Germinal center (tissue), 1 donor: ENCODE results near the gene MRPS16.
"Not testable (repeated sequence)": the region's sequence is repeated elsewhere in the genome, so short reads cannot be mapped to it uniquely, and the experiment has no call there.

ENCODE experiments used
- DNase-seq: peaks from one replicate; pipeline ENCODE4 v3.0.0; 2012; ENCODE audit warnings: mixed read lengths, low spot score

MRPS16 gene

DNA sequence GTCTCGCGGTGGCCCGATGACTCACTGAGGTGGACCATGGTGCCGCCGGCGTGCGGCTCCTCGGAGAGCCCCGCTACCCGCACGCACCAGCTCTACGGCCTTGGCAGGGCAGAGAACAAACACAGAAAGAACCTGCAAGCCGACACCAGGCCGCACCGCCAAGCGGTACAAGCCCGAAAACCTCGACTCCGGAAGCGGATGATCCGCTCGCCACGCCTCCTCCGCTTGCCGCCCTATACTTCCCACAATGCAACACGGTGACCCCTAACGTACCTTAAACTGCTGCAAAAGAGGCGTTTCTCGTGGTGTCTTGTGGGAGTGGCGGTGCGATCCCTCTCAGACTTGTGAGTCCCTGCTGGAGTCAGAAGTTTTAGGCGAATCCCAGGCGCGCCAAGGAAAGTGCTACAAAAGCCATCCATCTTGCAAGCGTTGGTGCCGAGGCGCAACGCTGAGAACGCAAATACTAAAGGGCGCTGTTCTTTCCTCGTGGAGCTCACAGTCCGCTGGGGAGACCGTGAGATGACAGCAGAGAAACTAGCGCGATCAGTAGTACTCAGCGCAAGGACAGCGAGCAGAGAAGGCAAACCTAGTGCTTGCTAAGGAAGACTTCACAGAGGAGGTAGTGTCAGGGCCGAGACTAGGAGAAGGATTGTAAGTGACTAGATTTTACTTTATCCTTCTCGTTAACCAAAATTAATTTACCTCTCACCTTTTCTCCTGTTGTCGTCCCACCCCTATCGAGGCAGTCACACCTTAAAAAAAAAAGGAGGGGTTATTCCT is at the start of gene MRPS16:
TSS of gene MRPS16 (minus strand) at position 200 of the 780 bp plus-strand sequence. CDS start at position 38, 162 bp downstream.
- DNase-seq = peak; percentile 92

DNA sequence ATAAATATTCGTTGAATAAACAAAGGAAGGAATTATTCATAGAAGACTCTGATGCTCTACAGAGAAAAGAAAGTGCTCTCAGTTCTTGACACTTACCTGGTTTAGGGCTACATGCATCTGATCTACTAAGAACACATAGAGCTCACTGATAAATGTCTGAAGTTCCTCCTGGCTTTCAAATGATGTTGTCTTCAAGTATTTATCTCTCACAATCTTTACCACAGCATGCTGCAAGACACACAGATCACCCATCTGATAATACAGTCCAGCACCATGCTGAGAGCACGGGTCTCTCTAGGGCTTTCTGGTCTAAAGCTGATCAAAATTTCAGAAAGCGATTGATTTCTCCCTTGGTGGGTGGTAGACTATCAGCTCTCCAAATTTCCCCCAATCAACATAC is 44.5 kb upstream of the MRPS16 start:
- DNase-seq = no peak

DNA sequence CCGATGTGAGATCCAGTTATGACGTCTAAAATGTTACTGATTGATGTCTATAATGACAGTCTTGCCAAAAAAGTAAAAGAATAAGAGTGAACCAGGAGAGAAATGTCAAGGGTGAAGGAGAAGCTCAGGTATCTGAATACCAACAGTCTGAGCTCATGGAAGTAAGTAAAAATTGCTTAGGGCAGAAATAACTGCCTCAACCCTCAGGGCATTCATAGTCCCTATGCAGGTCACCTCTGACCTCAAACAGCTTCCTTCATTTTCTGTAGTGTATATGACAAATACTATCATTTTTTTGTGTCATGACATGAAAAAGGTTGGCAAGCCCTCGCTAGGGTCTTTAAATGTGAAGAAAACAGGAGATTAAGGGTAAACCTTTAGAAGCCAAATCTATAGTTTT is 41.0 kb upstream of the MRPS16 start:
- no peak for DNase-seq

DNA sequence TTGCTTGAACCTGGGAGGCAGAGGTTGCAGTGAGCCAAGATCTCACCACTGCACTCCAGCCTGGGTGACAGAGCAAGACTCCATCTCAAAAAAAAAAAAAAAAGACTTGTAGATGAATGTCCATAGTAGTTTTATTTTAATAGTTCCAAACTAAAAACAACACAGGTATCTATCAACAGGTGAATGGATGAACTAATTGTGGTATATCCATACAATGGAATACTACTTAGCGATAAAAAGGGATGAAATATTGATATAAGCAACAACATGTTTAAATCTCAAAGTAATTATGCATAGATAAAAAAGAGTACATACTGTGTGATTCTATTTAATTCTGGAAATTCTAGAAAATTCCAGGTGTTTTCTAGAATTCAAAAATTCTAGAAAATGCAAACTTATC is 37.5 kb upstream of the MRPS16 start:
- DNase-seq = no peak

DNA sequence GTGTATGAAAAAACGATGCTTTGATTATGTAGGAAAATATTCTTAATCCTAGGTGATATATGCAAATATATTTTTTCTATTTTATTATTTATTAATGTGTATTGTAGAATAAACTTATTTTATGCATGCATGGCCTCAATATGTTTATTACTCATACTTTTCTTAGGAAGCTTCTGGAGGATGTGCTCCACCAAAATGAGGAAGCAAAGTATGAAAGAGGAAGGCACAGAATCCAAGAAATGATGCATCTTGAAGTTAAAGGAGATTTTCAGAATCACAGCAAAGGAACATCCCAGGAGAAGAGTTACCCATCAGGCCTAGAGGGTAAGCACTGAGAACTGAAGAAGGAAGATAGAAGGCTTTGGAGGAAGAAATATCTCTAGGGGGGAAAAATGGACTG is 35.0 kb upstream of the MRPS16 start:
- DNase-seq = no peak

DNA sequence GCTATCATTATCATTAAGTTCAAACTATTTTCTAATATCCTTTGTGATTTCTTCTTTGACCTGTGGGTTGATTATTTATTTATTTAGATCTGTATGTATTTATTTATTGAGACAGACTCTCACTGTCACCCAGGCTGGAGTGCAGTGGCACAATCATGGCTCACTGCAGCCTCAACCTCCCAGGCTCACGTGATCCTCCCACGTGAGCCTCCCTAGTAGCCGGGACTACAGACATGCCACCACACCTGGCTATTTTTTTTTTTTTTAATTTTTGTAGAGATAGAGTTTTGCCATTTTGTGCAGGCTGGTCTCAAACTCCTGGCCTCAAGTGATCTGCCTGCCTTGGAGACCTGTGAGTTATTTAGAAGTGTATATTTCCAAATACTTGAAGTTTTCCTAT is 28.7 kb upstream of the MRPS16 start:
- DNase-seq = no peak

DNA sequence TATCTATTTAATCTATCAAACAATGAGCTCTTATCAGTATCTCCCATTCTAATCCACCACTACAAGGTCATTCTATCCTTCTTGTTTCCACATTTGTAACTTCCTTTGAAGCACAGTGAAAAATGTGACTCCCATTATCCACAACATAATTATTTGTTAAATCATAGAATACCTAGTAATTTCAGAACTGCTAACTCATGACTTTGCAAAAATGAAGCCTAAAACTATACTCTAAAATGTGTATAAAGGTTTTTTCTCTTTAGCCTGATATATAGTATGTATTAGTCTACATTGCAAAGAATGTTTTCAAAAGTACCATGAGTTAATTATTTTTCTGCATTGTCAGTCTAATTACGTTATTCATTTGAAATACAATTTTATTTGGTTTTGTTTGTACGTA is 12.0 kb upstream of the MRPS16 start:
- DNase-seq = no peak

DNA sequence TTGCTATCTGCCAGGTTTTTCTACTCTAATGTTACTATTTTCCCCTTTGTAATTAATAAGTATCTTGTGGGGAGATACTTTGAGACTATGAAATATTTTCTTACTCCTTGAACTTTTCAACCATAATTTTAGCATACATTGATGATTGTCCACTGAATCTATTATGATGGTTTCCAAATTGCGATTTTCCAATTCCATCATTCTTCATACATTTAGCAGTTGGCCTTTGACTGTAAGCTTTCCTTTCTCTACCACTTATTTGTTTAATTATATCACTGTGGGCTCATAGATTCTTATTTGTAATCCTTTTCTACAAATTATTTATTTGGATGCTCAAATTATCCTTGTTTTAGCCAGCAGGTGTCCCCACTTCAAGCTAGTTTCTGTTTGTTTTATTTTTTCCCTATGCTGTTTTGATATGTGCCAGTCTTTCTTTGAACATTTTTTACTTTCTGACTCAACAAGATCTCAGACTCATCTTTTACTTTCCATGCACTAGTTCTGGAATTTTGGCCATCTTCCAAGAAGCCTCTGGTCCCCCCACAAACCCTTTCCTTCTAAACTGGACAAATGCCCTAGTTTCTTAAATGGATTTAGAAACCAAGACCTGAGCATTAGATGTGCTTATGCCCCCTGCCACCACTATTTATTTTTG is 11.4 kb upstream of the MRPS16 start:
- DNase-seq = peak; percentile 14

DNA sequence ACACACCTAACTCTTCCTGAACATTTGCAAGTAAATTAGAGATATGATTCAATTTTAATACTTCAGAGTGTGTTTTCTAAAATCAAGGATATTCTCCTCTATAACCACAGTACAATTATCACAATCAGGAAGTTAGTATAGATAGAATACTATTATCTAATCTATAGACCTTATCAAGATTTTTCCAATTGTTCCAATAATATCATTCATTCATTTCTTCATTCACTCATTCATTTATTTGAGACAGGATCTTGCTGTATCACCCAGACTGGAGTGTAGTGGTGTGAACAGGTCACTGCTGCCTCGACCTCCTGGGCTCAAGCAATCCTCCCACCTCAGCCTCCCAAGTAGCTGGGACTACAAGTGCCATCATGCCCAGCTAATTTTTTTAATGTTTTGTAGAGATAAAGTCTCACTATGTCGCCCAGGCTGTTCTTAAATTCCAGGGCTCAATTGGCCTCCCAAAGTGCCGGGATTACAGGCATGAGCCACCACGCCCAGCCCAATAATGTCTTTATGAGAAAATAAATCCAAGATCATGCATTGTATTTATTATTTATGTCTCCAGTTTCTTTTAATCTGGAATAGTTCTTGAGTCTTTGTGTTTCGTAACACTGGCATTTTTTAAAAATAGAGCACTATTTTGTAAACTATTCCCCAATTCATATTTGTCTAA is 10.6 kb upstream of the MRPS16 start:
- no peak for DNase-seq

DNA sequence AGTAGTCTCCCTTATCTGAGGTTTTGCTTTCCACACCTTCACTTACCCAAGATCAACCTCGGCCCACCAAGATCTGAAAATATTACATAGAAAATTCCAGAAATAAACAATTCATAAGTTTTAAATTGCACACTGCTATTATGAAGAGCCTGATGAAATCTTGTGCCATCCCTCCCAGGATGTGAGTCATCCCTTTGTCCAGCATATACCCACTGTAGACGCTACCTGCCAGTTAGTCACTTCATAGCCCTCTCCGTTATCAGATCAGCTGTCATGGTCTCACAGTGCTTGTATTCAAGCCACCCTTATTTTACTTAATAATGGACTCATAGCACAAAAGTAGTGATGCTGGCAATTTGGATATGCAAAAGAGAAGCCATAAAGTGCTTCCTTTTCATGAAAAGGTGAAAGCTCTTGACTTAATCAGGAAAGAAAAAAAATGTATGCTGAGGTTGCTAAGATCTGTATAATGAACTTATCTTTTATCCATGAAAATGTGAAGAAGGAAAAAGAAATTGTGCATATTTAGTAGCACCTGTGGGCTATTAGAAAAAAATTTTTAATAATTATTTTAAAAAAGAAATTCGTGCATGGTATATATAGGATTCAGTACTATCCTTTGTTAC is 9.8 kb upstream of the MRPS16 start:
- no peak for DNase-seq

DNA sequence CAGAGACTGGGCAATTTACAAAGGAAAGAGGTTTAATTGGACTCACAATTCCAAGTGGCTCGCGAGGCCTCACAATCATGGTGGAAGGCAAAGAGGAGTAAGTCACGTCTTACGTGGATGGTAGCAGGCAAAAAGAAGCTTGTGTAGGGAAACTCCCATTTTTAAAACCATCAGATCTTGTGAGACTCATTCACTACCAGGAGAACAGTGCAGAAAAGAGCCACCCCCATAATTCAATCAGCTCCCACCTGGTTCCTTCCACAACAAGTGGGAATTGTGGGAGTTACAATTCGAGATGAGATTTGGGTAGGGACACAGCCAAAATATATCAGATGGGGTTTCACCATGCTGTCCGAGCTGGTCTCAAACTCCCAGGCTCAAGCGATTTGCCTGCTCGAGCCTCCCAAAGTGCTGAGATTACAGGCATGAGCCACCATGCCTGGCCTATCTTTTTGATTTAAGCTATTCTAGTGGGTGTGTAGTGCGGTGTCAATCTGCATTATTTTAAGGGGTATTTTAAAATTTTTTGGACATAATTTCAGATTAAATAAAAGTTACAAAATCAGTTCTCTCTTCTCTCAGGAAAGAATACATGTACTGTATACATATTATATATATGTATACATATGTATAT is 9.0 kb upstream of the MRPS16 start:
- DNase-seq = no peak

DNA sequence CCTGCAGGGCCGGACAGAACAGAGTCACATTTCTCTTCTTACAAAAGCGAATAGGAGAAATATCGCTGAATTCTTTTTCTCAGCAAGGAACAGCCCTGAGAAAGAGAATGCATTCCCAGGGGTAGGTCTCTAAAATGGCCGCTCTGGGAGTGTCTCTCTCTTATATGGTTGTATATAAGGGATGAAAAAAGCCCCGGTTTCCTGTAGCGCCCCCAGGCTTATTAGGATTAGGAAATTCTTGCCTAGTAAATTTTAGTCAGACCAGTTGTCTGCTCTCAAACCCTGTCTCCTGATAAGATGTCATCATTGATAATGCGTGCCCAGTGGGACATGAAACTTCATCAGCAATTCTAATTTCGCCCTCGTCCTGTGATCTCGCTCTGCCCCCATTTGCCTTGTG is 6.2 kb upstream of the MRPS16 start:
- DNase-seq = not testable (repeated sequence)

DNA sequence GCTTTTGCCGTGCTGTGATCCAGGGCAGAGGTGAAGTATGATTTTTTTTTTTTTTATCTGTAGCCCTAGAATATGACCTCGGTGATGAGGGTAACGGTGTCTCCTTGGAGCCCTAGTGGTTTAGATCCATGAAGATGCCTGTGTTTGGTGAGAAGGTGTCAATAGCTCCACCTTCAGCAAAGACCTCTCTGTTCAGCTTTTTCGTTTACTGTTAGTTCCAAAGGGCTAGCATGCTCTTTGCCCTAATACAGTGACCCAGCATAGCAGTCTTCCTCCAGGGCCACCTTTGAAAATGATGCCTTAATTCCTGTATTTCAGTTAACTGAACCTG is 746 bp upstream of the MRPS16 start:
- DNase-seq = no peak

DNA sequence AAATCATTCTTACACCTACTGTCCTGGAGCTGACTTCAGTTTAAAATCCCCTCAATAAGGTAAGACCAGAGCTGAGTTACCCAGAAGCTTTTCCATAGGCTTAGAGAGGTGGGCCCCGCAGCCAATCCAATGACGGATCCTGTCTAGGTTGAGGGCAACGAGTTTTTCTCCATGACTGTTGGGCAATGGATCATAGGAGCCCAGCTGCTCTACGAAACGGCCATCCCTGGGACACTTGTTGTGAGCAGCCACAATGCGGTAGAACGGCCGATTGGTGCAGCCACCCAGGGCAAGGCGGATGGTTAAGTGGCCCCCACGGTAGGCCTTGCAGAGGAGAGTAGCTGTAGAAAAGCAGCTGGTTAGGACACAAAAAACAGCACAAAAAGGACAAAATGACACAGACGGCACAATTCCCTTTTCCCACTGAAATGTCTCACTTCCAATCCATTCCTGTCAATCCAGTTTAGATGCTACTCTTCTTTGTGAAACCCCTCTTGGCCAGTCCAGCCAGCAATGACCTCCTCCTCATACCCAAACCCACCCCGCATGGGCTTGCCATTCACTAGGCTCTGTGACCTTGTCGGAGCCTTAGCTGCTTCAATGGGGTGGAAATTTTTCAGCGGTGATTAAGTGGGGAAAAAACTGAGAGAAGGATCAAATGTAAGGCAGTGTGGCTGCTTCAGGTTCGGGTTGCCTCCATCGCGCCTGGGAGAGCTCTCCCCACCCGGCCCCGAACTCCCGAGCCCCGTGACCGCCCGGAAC is 580 bp downstream of the MRPS16 start:
- DNase-seq = no peak

DNA sequence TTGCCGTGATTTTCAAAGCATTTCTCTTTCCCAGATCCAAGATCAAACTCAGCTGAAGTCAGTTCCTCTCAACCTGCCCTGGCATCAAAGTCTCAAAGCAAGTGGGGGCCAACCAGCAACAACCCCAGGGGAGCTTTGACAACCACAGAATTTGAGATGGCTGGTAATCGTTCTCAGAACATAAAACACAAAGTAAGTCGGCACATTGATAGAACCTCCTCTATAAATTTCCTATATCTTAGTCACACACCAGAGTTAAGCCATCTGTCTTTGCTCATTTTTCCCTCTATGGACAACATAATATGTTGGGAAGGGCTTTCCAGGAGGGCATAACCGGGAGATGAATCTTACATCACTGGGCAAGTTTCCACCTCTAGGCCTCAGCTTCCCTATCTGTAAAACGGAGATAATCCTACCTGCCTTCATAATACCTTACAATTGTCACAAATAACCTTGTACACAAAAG is 4.2 kb downstream of the MRPS16 start:
- DNase-seq = no peak

DNA sequence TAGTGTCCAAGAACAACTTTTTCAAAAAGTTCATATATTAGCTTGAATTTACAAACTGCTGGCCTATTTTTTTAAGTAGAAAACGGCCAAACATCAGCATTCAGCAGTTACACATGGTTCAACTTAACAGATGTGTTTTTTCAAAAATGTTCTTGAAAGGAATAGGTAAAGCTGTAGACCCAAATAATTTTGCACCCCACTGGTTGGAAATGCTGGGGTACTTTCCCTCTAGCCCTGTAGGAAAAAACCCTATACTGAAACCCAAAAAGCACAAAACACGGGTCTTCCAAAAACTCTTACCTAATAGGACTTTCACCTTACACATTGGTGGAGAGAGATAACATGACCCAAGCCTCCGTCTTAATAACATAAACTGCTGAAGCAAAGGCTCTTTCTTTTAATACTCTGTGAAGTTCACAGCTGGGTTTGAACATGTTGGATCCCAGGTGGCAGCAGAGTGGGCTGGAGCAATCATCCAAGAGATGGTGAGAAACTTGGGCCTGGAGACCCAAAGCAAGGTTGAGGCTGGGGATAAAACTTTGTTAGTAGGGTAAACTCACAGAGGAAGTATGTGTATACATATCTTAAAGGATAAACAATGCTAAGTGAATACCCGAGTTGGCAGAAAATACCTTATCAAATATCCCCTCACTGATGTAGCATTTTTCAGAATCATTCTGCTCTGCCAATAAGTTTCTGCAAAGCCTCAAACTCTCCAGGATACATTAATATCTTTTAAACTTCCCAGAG is 4.8 kb downstream of the MRPS16 start:
- DNase-seq = no peak

DNA sequence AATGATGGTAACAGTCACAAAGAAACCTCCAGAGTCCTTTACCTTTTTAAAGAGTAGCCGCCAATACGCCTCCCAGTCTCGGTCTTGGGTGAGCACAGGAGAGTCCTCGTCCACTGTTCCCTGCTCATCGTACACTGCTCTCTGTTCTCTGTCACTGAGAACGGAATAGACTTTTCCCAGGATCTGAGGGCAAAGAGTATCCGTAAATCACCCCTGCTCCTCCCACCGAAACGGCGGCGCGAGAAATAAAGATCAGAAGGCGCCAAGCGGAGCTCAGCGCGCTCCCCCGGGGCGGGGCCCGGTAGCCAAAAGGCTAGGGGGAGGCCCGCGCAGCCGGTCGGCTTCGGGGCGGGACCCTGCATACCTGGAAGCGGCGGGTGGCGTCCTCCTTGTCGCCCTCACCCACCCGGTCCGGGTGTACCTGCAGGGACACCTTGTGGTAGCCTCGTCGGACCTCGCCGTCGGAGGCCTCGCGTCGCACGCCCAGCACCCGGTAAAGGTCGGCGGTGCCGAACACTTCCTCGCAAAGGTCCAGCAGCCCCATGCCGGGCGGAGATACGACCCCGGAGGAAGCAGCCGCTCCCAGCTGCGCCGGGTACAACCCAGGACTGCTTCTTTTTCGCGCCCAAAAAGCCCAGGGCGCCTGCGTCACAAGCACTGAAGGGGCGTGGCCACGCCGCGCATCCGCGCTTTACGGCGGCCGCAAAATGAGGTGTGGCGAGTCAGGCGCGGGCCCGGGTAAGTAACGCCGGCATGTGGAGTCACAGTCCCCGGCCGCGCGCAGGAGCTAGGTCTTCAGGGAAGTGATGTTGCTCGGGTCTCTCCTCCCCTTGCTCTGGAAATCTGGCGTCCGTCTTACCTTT is 5.6 kb downstream of the MRPS16 start, which contains the start of gene DNAJC9:
TSS of gene DNAJC9 (minus strand) at position 610 of the 863 bp plus-strand sequence. CDS start at position 544, 66 bp downstream.
- DNase-seq = peak; percentile 93

DNA sequence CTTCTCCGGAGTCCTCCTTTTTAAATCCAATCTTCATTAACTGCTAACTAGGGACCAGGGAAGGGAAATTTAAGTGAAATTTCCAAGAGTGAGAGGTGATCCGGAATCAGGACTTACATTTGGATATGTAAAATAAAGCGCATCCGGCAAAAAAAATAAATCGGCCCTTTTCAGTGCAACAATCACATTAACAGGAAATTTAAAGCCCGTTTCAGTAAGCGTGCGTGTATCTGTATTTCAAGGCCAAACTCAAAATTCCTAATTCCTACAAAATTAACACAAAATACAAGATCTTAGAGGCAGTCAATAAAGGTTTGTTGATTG is 6.2 kb downstream of the MRPS16 start:
- DNase-seq = no peak

DNA sequence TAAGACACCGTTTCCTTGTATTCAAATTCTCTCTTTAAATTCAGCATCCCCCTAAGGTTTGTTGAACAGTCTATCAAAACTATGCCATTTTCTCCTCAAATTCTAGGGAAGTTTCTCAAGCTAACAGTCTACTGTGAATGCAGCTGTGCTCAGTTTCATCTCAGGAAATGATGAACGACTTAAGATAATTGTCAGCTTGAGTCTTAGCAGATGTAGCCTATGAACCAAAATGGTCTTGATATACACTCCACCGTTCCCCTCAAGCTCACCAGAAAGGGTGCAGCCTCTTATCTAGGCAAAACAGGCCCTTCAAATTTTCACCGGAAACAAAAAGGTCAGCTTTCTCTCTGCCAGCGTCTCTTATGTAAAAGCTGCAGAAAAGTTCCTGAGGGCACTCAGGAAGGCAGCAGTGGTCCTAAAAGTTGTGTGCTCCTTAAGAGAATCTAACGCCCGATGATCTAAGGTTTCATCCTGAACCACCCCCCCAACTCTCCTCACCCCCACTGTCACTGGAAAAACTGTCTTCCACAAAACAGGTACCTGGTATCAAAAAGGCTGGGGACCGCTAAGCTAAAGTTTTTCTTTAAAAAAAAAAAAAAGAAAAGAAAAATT is 7.5 kb downstream of the MRPS16 start:
- no peak for DNase-seq
